GM21515 (cell line): Measurements from ENCODE around the gene POLR3B.
A peak's percentile ranks its signal among the peaks of the same experiment; 100 is the strongest.
"Not testable (repeated sequence)": the region's sequence is repeated elsewhere in the genome, so short reads cannot be mapped to it uniquely, and the experiment has no call there.

Experiments used
- ATAC-seq: cut with Tn5 transposase; IDR thresholded peaks from one replicate; pipeline ENCODE4 v1.9.1; 2021; ENCODE audit not compliant: unreplicated experiment

POLR3B gene

GRCh38 chr12:106342397-106343213, 14.9 kb upstream of the POLR3B start:
- no peak for ATAC-seq

- ATAC-seq: no peak
These were observed 14.4 kb upstream of the POLR3B start for GRCh38 chr12:106343214-106343528.

- no peak for ATAC-seq
These were observed 13.4 kb upstream of the POLR3B start for GRCh38 chr12:106344131-106344530.

- no peak for ATAC-seq
These were observed 11.8 kb upstream of the POLR3B start for GRCh38 chr12:106345746-106346145.

- ATAC-seq: no peak
These were observed 9.1 kb upstream of the POLR3B start for GRCh38 chr12:106348411-106348810.

GRCh38 chr12:106353175-106353574, 4.4 kb upstream of the POLR3B start:
- no peak for ATAC-seq

GRCh38 chr12:106358396-106359241, 1.1 kb downstream of the POLR3B start:
- peak; percentile 6 for ATAC-seq

- no peak for ATAC-seq
These were observed 2.3 kb downstream of the POLR3B start for GRCh38 chr12:106359646-106360399.

- no peak for ATAC-seq
These were observed 2.9 kb downstream of the POLR3B start for GRCh38 chr12:106360400-106360994.

- no peak for ATAC-seq
These were observed 5.4 kb downstream of the POLR3B start for GRCh38 chr12:106362971-106363370.

GRCh38 chr12:106364261-106364660, 6.7 kb downstream of the POLR3B start:
- no peak for ATAC-seq

- ATAC-seq: no peak
These were observed 12.2 kb downstream of the POLR3B start for GRCh38 chr12:106369624-106370346.

- ATAC-seq: no peak
These were observed 21.2 kb downstream of the POLR3B start for GRCh38 chr12:106378788-106379187.

GRCh38 chr12:106380954-106381353, 23.4 kb downstream of the POLR3B start:
- ATAC-seq: no peak

- not testable (repeated sequence) for ATAC-seq
These were observed 24.3 kb downstream of the POLR3B start for GRCh38 chr12:106381866-106382265.

GRCh38 chr12:106386813-106387535, 29.4 kb downstream of the POLR3B start:
- ATAC-seq: no peak

GRCh38 chr12:106387848-106388377, 30.4 kb downstream of the POLR3B start:
- ATAC-seq: no peak

GRCh38 chr12:106389151-106389550, 31.6 kb downstream of the POLR3B start:
- no peak for ATAC-seq

- no peak for ATAC-seq
These were observed 35.2 kb downstream of the POLR3B start for GRCh38 chr12:106392759-106393158.

- ATAC-seq: no peak
These were observed 52.3 kb downstream of the POLR3B start for GRCh38 chr12:106409878-106410277.
